ENCODE data around the gene FAM149B1.

DNA sequence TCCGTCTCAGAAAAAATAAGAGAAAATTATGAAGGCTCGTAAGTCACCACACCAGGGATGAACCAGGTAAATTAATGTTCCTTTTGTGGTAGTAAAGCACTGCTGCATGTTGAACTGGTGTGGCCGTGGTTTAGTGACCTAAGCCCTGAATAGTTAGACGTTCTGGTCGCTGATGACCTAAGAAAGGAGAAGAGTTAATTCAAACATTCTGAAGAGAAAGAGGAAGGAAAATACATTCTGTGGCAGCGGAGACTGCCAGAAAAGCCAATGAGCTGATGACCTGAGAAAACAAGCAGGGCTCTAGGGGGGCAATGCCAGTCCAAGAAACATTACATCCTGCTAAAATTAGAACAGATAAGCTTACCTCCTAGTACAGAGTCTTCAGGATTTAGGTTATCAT is 61.6 kb downstream of the FAM149B1 start:
- no peak for TF ChIP-seq CTCF (IDR thresholded peaks at IDR 0.05; ENCODE audit: poor library complexity, severe bottlenecking)
- TF ChIP-seq, protein P1, sequence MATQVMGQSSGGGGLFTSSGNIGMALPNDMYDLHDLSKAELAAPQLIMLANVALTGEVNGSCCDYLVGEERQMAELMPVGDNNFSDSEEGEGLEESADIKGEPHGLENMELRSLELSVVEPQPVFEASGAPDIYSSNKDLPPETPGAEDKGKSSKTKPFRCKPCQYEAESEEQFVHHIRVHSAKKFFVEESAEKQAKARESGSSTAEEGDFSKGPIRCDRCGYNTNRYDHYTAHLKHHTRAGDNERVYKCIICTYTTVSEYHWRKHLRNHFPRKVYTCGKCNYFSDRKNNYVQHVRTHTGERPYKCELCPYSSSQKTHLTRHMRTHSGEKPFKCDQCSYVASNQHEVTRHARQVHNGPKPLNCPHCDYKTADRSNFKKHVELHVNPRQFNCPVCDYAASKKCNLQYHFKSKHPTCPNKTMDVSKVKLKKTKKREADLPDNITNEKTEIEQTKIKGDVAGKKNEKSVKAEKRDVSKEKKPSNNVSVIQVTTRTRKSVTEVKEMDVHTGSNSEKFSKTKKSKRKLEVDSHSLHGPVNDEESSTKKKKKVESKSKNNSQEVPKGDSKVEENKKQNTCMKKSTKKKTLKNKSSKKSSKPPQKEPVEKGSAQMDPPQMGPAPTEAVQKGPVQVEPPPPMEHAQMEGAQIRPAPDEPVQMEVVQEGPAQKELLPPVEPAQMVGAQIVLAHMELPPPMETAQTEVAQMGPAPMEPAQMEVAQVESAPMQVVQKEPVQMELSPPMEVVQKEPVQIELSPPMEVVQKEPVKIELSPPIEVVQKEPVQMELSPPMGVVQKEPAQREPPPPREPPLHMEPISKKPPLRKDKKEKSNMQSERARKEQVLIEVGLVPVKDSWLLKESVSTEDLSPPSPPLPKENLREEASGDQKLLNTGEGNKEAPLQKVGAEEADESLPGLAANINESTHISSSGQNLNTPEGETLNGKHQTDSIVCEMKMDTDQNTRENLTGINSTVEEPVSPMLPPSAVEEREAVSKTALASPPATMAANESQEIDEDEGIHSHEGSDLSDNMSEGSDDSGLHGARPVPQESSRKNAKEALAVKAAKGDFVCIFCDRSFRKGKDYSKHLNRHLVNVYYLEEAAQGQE (IDR thresholded peaks at IDR 0.05; ENCODE audit: borderline replicate concordance): no peak
- no peak for TF ChIP-seq POLR2AphosphoS5 (IDR thresholded peaks at IDR 0.05)

Data from neural cell (in vitro differentiated cells).